Retina (tissue), 1 donor: ENCODE measurements around the gene DLL1.
"Not testable (repeated sequence)": the region's sequence is repeated elsewhere in the genome, so short reads cannot be mapped to it uniquely, and the experiment has no call there.

Experiments
- DNase-seq: peaks from one replicate; pipeline ENCODE4 v3.0.0-alpha.2; 2016

DLL1 gene

DNA sequence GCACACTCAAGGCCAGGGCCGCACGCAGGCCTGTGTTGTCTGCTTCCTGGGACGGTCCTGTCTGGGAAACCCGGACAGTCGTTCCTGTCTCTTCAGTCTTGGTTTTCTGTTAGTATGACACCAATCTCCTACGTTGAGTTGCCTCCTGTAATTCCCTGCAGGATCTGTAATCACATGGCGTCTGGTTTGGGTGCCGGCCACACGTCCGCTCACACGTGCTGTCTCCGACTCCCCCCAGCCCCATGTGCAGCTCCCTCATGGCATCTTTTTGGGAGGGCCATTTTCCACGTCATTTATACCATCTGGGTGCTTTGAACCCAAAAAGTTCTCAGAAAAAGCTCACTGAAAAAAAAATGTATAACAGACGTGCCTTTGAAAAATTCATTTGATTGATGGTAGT, 23.2 kb downstream of the DLL1 start:
- no peak for DNase-seq

GRCh38 chr6:170266061-170266825, 24.6 kb downstream of the DLL1 start:
- peak; percentile 69 for DNase-seq

GRCh38 chr6:170265655-170266054, 25.2 kb downstream of the DLL1 start:
- no peak for DNase-seq

DNA sequence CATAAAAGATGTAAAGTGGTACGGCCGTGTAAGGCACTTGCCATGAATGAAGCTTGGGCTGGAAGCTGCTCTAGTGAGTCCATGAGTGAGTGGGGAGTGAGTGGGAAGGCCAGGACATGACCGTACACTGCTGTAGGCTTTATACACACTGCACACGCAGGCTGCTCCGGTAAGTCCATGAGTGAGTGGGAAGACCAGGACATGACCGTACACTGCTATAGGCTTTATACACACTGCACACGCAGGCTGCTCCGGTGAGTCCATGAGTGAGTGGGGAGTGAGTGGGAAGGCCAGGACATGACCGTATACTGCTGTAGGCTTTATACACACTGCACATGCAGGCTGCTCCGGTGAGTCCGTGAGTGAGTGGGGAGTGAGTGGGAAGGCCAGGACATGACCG, 26.2 kb downstream of the DLL1 start:
- not testable (repeated sequence) for DNase-seq

DNA sequence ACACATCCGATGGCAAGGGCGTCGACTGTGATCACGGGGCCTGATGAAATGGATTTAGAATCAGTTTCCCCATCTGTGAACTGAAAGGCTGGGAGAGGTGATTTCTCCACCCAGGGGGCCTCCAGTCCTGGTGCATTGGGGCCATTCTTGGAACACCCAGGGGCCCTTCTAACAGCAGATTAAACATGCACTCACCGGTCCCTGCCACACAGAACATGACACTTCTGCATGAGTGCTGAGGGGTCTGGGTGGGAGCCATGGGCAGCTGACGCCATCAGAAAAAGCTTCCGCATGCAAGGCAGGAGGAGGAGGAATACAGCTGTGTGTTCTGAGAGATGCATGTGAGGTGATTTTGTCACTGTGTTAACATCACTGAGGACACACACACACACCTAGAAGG, 26.8 kb downstream of the DLL1 start:
- no peak for DNase-seq

DNA sequence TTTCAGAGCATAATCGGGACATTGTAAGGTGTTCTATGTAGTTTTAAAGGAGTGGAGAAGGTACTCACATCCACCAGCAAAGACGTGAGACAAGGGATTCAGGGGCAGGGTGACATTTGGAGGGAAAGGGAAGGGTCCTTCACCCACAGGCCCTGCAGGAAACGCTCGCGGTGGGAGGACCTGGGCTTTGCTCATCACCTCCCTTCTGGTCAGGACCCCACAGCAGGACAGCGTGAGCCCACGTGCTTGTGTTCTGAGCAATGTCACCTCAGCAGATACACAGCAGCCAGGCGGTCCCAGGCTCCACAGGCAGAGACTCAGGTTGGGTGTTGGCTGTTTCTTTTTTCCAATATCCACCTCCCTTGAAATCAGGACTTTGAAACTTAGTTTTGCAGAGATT, 27.5 kb downstream of the DLL1 start:
- no peak for DNase-seq

DNA sequence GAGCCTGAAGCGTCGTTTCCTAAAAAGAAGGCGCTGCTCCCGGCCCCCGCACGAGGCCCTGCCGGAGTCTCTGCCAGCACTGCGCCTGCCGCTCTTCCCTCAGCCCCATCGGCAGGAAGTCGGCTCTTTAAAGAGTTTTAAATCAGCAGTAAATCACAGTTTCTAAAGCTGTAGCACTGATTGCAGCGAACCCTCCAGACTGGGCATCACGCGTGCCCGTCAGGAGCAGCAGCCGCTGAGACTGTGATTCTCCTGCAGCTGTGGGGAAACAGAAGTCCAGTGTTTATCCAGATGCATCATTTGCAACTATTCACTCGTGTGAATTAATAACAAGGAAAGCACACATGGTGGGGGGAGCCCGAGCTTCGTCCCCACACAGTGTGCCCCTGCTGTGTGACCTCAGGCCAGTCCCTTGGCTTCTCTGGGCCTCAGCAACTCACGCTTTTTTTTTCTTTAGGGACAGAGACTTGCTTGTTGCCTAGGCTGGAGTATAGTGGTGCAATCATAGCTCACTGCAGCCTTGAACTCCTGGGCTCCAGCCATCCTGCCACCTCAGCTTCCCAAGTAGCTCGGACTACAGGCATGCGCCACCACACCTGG, 28.3 kb downstream of the DLL1 start:
- DNase-seq, result no peak

- DNase-seq, result no peak
These were observed 29.0 kb downstream of the DLL1 start for GRCh38 chr6:170261643-170262488.

- DNase-seq, result no peak
These were observed 30.2 kb downstream of the DLL1 start for GRCh38 chr6:170260686-170261085.

DNA sequence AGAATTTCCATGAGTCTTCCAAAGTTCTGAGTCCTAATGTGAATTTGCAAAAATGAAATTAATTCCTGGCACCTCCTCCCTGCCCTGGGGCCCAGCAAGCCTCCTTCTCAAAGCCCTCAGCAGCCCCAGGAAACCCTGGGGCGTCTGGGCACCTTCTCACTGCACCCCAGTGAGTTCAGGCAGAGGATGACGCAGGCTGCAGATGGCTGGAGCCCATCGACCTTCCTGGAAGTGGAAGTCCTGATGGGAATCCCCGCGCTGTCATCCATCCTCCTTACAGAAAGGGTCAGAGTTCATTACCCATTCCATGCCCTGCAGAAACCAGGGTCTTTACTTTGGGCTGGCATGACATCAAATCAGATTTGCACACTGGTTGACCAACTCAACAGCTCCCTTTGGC, 31.6 kb downstream of the DLL1 start:
- no peak for DNase-seq

DNA sequence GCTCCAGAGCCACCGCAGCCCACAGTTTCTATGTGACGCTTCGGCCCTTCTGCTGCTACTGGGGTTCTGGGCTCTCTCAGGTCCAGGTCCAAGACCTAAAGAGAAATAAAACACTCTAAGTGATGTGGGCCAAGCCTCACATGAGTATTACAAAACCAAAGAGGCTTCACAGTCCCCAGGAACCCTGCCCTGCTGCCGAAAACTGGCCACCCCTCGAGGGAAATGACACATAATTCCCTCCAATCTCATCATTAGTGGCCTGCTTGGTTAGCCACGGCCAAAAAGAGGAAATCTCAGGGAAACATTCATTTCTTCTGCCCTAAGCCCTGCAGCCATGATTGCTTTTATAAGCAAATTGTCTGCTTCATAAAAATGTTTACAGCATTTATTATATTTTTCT, 32.5 kb downstream of the DLL1 start:
- no peak for DNase-seq

DNA sequence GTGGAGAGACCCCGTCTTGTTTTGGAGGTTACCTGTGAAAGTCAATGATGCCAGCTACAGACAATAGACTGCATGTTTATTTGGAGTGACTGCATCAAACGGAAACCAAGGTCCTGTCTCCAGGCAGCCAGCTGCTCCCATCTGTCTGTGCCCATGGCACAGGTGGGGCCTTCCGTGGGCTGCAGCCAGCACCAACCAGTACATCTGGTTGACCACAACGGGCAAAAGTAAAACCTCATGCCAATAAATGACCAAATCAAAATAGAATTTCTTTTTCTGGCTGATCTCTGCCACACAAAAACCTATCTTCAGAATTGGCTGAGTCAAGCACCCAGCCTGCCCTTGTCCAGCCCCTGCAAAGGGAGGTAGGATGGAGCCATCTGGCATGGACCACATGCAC, 33.5 kb downstream of the DLL1 start:
- no peak for DNase-seq

DNA sequence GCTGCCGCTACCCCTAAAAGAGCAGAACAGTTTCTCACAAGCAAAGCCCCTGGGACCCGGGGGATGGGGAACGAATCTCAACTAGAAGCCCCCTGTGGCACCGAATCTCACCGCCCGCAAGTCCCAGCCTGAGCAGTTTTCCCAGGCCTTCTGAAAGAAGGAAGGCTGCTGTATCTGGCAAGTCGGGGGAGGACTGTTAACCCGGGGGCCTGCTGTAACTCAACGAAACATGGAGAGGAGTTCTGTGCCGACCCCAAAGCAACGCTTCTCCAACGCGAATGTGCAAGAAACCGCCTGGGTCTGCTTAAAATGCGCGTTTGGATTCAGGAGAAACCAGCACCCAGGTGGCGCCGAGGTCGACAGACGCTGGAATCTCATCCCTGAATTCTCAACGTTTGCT, 34.2 kb downstream of the DLL1 start:
- no peak for DNase-seq

DNA sequence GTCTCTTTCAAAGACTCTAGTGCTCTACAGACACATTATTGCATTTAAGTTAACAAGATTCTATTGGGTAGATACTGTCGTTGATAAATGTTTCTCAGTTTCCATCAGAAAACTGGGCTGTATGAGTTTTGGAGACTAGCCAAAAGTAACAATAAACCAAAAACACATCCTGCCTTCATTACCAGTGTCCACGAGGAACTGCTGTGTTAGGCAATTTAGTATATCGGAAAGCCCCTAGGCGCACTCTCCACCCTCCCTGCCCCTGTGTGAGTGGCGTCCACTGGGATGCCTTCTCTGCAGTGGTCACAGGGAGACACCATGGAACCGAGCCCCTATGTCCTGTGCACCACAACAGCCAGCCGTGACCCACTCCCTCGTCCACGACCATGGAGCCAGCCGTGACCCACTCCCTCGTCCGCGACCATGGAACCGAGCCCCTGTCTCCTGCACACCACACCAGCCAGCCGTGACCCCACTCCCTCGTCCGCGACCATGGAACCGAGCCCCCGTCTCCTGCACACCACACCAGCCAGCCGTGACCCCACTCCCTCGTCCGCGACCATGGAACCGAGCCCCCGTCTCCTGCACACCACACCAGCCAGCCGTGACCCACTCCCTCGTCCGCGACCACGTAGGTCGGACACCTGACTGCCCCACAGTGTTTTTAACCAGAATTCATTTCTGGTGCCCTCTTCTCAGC, 35.3 kb downstream of the DLL1 start:
- DNase-seq, result no peak

DNA sequence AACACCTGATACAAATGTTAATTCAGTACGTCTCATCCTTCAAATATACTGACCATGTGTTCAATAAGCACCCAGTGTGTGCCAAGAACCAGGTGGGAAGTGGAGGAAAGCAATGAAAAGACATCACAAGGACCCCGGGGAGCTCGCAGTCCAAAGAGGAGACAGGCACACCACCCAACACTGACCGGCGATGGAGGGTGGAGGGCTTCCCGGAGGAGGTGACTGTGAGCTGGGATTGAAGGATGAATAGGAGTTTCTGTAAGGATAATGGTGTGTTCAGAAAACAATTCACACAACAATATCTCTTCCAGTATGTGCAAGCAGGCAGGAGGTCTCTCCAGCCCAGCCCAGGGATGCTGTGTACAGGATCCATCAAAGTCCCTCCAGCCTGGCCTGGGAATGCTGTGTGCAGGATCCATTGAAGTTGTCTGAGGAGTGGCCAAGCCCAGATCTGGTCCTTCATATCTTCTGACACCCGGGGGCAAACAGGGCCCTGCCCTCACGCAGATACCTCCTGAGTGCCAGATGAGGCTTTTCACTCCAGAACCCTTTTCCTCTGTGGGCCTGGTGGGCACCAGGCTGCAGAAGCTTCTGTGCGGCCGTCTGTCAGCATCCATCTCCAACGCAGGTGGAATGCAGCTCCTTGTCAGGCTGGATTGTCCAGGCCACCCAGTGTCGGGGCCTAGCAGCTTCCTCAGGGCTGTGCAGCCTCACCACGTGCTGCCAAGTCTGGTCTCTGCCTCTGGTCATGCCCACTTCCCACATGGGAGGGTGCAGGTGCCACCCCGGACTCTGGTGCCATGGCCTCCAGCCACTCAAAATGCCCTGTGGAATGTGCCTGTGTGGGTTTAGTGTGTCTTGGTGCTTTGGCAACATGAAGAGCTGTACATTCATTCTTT, 36.3 kb downstream of the DLL1 start:
- no peak for DNase-seq

DNA sequence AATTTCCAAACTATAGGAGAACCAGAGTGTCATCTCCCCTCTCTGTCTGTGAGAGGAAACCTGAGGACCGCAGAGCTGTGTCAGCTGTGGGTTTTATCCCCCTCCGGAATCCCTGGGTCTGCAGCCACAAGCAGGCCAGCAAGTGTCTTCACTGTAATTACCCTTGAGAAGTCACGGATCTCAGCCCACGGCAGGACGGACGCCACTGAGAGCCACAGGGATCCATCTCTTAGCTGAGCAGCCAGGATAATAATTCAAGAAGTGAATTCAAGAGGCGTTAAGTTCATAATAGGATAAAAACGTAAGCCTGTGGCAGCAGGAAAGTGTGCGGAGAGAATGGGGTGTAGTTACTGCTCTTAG, 37.0 kb downstream of the DLL1 start:
- no peak for DNase-seq

- no peak for DNase-seq
These were observed 37.5 kb downstream of the DLL1 start for GRCh38 chr6:170253226-170253909.

DNA sequence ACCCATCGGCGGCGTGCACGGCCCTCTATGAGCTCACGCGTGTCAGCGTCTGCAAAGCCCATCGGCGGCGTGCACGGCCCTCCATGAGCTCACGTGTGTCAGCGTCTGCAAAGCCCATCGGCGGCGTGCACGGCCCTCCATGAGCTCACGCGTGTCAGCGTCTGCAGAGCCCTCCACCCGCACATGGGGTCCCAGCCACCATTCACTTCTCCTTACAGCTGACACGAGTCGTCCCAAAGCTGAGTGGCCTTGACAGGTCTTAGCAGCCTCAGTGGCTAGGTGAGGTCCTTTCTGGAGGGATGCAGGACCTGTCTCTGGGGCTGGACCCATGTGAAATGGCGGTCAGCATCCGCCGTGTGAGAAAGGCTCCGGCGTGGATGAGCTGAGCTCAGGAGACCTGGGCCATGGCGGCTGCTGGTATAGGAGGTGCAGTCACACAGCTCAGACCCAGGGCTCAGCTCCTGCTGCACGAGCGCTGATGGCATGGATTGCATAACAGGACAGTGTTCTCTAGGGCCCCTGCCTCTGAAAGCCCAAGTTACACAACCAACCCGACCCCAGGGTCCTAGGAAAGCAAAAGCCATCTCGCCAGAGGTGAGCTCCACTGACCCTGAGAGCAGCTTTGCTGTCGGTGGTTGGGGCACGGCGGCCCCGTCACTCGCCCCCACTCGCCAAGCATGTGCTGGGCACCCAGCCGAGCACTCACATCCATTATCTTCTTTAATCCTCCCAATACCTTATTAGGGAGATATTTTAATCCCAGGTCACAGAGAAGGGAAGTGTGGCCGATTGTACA, 38.9 kb downstream of the DLL1 start:
- DNase-seq, result peak; percentile 43

- DNase-seq, result no peak
These were observed 39.7 kb downstream of the DLL1 start for GRCh38 chr6:170250981-170251775.

- DNase-seq, result no peak
These were observed 40.4 kb downstream of the DLL1 start for GRCh38 chr6:170250455-170250854.
